ENCODE measurements around the gene ABCA2.
A peak's percentile ranks its signal among the peaks of the same experiment; 100 is the strongest.

The ABCA2 gene

GRCh38 chr9:136977223-136977622 lies 50.8 kb downstream of the ABCA2 start, which contains the start of gene PTGDS:
PTGDS (plus strand) TSS chr9:136977504; CDS start chr9:136977579, 75 bp downstream.
- DNase-seq, result no peak

DNA sequence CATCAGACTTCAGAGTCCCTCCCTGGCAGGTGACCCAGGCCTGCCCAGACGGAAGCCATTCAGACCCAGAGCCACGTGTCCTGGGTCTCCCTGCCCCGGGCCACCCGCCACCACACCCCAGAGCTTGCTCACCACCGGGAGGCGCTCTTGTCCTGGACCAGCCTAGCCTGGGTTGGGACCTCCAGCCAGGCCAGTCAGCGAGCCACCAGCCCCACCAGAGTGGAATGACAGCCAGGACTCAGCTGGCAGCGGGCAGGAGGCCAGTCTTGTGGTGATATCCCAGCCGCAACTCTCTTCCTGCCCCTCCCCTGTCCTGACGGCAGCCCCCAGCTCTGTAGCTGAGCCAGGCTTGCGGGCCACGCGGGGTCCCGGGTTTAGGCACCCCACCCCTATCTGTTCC lies 52.4 kb downstream of the ABCA2 start:
- peak; percentile 25 for DNase-seq

DNA sequence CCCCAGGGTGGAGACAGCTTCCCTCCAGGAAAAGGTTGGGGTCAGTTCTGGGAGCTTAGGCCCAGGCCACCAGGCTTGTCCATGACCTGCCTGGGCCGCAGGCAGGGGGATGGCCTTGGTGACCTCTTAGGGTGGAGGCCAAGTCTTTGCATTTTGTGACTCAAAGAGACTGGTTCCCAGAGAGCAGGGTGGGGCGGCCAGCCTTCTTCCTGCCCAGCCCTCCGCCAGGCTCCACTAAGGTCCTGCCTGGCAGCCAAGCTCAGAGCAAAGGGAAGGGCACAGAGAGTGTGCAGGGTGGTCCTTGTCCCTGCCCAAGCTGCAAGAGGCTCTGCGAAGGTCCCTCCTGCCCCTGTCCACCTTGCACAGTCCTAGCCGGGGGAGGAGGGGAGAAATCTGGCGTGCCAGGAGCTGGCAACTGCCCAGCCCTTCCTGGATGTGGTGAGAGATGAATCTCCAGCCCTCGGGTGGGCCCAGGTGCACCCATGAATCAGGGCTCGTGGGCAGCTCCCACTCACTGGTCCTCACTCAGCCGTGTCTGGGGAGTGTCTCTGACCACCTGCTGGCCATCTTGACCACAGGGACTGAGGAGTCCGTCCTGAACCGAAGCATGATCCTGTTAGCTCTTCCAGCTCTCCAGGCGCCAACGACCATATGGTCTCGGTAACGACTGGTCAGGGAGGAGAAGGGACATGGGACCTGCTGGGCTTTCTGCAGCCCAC lies 53.1 kb downstream of the ABCA2 start:
- no peak for DNase-seq

DNA sequence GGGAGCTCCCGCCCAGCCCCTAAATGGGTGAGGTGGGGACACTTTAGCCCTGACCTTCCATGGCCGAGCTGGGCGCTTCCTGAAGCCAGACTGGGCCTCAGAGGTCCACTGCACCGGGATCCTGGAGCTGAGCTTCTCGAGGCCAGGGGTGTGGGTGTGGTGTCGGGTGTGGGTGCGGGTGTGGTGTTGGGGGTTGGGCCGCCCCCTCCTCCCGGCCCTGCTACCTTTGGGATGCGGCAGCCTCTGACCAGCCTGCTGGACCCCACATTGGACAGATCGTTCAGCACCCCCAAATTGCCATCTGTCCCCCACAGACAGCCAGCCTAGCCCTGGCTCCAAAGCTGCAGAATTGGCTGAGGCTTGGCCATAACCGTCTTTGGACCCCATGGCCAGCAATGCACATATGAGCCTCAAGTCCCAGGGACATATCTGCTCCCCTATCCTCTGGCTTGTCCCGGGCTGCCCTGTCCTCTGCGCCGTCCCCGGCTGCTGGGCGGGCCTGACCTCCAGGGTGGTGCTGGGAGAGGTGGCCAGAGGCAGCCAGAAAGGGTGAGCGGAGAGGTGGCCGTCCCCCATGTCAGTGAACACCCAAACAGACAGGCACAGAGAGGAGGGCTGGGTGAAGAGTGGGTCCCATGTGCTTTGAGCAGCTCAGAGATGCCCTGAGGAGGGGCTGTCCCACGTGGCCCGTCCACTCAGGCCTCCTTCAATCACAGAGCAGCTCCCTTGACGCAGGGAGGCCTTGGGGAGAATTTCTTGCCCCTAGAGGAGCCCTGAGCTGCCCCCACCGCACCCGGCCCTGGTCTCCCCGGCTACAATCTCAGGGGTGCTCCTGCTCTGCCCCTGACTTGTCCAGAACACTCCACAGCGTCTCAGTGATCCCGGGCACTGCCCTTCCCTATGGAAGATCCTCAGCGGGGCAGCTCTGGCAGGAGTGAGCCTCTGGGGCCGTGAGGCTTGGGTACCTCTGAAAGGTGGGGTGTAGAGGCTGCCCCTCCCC lies 54.1 kb downstream of the ABCA2 start:
- no peak for DNase-seq

DNA sequence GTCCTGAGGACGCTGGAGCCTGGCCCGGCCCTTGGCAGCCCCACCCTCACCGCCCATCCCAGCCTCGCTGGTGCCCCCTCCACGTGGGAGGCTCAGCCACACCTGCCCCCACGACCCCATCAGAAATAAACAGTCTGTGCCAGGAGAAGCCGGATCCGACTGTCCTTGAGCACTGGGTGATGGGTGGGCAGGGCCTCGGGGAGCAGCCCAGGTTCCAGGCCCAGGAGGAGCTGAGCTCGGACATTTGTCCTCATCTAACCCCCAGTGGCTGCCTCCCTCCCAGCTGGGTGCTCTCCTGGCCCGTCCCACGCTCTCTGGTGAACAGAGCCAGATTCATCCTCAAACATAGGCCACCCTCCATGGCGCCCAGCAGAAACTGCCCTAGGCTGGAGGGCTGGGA lies 55.3 kb downstream of the ABCA2 start:
- DNase-seq, result no peak

- no peak for DNase-seq
These were observed 55.7 kb downstream of the ABCA2 start for GRCh38 chr9:136972335-136972734.

DNA sequence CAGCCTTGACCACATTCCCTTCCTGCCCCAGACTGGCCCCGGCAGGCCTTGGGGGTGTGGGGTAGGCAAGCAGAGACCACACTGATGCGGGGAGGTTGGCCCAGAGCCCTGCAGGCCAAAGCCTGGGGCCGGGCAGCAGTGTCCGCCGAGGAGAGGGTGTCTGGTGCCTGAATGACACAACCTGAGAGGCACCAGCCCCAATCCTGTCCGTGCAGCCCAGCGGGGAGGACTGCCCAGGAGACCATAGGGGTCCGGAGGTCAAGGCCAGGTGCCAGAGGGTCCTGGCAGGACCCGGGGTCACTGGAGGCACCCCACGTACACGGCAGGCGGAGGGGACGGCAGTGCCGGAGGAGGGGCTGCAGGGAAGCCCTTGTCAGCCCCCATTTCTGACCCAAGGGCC lies 56.3 kb downstream of the ABCA2 start:
- DNase-seq, result no peak

DNA sequence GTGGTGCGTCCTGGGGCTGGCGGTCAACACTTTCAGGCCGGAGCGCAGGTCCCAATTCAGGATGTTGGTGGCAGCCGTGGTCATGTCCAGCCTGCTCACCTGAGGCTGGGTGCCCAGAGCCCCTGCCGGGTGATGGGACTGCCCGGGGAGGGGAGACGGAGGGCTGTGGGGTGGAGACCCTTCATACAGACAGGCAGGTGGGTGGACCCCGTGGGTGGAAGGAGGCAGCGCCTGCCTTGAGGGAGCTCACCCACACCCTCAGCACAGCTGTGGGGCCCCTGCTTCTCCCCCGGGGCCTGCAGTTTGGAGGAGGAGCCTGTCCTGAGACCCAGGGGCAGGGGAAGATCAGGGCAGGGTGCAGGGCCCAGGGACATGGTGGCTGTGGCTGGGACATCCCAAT lies 57.7 kb downstream of the ABCA2 start:
- DNase-seq, result no peak

- DNase-seq, result no peak
These were observed 58.3 kb downstream of the ABCA2 start for GRCh38 chr9:136969774-136970173.

- no peak for DNase-seq
These were observed 58.9 kb downstream of the ABCA2 start for GRCh38 chr9:136969150-136969549.

- DNase-seq, result no peak
These were observed 59.5 kb downstream of the ABCA2 start for GRCh38 chr9:136968333-136969127.

DNA sequence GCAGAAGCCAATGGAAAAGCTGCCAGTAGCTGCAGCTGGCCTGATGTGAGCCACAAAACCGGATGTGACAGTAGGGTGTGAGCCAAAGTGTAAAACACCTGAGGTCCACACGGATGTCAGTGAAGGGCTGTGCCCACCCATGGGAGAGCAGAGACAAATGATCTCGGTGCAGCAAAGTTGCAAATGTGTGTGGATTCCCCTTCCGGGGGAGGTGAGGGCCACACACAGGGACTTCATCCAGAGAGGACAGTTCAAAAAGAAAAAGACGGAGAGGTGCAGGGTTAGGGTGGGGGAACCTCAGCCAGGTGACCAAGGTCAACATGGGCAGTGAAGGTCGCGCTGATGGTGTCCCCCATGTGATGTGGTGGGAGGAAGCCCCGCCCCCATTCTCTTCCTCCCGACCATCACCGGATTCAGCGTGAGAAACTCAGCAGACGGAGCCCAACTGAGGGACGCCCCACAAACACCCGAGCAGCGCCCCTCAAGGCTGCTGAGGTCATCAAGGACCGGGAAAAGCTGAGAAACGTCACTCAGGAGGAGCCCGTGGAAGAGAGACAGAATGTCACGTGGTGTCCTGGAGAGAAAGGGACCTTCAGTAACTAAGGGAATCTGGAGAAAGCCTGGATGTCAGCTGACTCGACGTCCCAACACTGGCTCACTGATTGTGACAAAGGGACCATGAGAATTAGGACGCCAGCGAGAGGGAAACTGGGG lies 62.1 kb downstream of the ABCA2 start:
- DNase-seq, result no peak

- no peak for DNase-seq
These were observed 63.1 kb downstream of the ABCA2 start for GRCh38 chr9:136964833-136965422.

- no peak for DNase-seq
These were observed 63.8 kb downstream of the ABCA2 start for GRCh38 chr9:136964171-136964689.

DNA sequence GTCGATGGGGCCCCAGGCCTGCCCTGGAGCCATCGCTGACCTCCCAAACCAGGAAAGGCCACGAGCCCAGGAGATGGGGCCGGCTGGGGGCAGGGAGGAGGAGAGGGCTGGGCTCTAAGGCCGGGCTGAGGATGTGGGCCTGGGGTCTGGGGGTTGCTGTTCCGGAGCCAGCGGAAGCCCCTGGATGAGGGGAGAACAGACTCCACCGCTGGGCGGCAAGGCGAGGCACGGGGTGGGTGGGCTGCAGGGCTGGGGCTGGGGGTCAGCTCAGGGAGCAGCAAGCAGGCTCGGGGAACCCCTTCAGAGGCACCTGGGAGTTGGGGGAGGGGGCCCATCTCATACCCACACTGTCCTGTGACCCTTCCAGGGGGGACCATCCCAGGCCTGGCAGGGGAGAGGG lies 64.3 kb downstream of the ABCA2 start:
- DNase-seq, result no peak

GRCh38 chr9:136963341-136963740 lies 64.7 kb downstream of the ABCA2 start:
- no peak for DNase-seq

DNA sequence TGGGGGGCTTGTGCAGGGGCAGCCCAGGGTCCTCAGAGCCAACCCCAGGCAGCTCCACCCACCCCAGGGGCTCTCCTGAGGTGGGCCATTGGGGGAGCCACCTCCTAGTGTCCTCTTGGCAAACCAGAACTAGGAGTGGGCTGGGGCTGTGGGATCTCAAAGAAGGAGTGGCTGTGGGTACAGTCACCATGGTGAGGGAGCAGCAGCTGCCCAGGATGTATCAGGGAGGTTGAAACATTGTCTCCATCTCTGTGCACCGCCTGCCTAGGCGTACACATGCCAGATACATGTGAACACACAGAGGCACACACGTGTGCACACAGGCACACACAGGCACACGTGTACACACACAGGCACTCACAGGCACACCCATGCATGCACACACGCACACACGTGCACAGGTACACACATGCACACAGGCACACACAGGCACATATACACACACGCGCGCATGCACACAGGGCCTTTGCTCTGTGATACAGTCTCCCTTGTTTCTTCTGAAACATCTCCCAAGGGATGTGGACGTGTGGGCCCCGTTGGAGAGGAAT lies 65.3 kb downstream of the ABCA2 start:
- no peak for DNase-seq

- no peak for DNase-seq
These were observed 65.9 kb downstream of the ABCA2 start for GRCh38 chr9:136962163-136962562.

DNA sequence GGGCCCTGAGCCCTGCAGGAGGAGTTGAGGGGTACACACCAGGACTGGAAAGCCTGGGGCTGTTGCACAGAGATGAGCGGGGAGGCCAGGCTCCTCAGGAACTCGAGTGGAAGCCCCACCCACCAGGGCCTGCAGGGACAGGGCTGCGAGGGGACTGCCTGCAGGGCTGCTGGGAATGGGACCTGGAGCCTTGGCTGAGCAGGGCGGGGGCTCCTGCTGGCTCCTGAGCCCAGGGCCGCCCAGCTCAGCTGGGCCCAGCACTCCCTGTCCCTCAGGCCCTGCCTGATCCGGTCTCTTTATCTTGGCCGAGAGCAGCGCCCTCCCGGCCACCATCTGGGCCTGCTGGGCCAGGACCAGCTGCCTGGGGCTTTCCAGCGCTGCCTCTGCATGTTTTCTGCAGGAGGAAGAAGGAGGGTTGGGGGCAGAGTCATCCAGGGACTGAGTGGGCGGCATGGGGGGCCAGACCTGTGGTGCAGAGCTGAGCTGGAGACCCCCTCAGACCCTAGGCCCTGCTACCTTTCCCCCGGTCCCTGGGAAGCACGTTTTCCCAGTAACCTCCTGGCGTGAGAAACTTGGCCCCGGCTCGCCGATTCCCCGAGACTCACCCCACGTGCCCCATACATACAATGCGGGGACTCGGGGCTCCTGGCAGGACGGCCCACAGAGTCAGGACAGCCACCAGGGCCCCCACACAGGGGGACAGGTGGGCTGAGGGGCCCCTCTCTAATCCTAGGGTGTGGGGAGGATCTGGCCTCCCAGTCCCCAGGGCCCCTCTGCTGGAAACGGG lies 66.6 kb downstream of the ABCA2 start:
- no peak for DNase-seq

GRCh38 chr9:136960938-136961275 lies 67.1 kb downstream of the ABCA2 start:
- no peak for DNase-seq

Measured in MV-4-11 (cell line).